Sigmoid colon (tissue), 4 donors: ENCODE measurements around the gene JAM3.

Experiments used
- EP300 ChIP-seq, 4 donors: sonication (generic); formaldehyde crosslinking; IDR thresholded peaks; one replicate each; pipeline ENCODE4 v1.6.1; 2017; ENCODE audit warnings: antibody characterized with exemption in 4 of 4
- POLR2A ChIP-seq, 2 donors: fragments of 450-650 bp; IDR thresholded peaks; one replicate each; pipeline ENCODE4 v1.6.1; 2016; ENCODE audit warnings: antibody characterized with exemption in 2 of 2, mild to moderate bottlenecking in 2 of 2, moderate library complexity in 2 of 2
- POLR2AphosphoS5 ChIP-seq, 4 donors: sonication (generic); formaldehyde crosslinking; IDR thresholded peaks; one replicate each; pipeline ENCODE4 v1.6.1; 2017; ENCODE audit warnings: antibody characterized with exemption in 4 of 4
- TF ChIP-seq, protein P1 (sequence below), 4 experiments: fragments of 450-650 bp in 3 of 4; fragments of 200-600 bp in 1 of 4; IDR thresholded peaks; one replicate each; pipeline ENCODE4 v1.5.1; 2016 to 2019; ENCODE audit warnings: antibody characterized with exemption in 4 of 4, mild to moderate bottlenecking in 3 of 4, moderate library complexity in 2 of 4

DNA sequence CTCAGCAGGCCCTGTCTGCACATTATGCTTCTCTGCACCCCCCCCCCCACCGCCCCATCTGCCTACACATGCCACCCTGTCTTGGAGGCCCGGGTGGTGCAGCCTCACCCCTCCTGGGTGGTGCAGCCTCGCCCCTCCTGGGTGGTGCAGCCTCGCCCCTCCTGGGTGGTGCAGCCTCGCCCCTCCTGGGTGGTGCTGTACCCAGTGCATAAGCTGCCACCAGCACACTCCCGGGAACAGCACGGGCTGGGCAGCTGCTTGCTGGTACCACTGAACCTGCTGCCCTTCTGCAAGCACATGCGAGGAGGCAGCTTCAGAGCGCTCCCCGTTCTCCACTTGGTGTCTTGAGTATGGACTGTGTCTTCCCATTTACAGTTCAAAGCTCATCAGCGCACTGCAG lies 85.6 kb downstream of the JAM3 start:
- TF ChIP-seq, protein P1, sequence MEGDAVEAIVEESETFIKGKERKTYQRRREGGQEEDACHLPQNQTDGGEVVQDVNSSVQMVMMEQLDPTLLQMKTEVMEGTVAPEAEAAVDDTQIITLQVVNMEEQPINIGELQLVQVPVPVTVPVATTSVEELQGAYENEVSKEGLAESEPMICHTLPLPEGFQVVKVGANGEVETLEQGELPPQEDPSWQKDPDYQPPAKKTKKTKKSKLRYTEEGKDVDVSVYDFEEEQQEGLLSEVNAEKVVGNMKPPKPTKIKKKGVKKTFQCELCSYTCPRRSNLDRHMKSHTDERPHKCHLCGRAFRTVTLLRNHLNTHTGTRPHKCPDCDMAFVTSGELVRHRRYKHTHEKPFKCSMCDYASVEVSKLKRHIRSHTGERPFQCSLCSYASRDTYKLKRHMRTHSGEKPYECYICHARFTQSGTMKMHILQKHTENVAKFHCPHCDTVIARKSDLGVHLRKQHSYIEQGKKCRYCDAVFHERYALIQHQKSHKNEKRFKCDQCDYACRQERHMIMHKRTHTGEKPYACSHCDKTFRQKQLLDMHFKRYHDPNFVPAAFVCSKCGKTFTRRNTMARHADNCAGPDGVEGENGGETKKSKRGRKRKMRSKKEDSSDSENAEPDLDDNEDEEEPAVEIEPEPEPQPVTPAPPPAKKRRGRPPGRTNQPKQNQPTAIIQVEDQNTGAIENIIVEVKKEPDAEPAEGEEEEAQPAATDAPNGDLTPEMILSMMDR (IDR thresholded peaks at IDR 0.05), result no peak
- no peak for TF ChIP-seq EP300 (IDR thresholded peaks at IDR 0.05)
- no peak for TF ChIP-seq POLR2AphosphoS5 (IDR thresholded peaks at IDR 0.05)
- TF ChIP-seq POLR2A (IDR thresholded peaks at IDR 0.05), result no peak
